DMS153 (cell line): ENCODE measurements around the gene CCDC149.

Experiments
- DNase-seq: peaks from one replicate; lab custom pipeline; 2025; lab: John Stamatoyannopoulos, UW

CCDC149 gene

DNA sequence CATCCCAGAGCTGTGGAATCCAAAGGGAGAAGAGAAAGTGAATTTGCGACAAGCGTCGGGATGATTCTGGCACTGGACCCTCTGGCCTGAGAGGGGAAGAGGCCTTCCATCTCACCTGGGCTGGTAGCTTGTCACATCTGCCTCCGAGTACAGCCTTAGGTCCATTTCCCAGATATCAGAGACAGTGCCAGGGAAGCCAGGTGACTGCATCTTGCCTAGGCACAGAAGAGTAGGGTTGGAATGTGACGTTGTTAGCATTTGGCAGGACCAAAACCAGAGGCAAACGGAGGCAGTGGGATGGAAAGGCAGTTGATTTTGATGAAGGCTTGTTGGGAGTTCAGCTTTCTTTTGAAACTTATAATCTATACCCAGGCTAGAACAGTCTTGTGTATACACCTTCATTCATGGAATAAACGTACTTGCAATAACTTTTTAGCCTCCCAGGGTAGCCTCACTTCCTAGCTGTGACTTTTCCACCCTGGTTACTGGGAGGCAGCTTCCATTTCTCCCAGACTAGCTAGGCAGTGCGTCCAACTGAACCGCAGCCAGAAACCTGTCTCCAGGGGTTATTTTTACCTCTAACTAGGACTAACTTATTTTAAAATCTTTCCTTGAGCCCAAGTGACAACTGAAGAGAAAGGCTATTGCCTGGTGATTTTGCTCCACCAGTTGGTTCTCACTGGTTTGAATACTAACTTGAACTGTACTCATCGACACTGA lies 111.5 kb downstream of the CCDC149 start:
- no peak for DNase-seq

GRCh38 chr4:24800325-24800895 lies 112.4 kb downstream of the CCDC149 start:
- DNase-seq = no peak

- DNase-seq = no peak
These were observed 113.1 kb downstream of the CCDC149 start for GRCh38 chr4:24799544-24800324.

- DNase-seq = no peak
These were observed 113.7 kb downstream of the CCDC149 start for GRCh38 chr4:24799196-24799543.

GRCh38 chr4:24798036-24798610 lies 114.7 kb downstream of the CCDC149 start:
- DNase-seq = no peak

DNA sequence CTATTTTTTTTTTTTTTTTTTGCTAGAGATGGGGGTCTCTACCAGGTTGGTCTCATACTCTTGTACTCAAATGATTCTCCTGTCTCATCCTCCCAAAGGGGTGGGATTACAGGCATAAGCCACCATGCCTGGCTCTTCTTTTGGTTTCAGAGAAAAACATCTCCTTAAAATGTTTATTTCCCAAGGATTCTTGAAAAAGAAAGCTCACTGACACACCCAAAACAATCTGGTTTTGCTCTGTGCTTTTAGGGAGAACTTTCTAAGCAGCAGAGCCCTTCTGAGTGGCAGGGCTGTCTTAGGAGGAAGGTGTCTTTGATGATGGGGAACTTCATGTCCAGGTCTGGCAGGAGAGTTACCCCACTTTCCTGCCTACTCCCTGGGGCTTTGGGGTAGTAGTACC lies 116.2 kb downstream of the CCDC149 start:
- no peak for DNase-seq

- no peak for DNase-seq
These were observed 117.0 kb downstream of the CCDC149 start for GRCh38 chr4:24795666-24796381.

GRCh38 chr4:24794916-24795665 lies 117.8 kb downstream of the CCDC149 start, which contains the start of gene SOD3:
Gene SOD3, plus strand, starts transcription at chr4:24795573. Its CDS starts 3,949 bp downstream, at chr4:24799522.
- DNase-seq = no peak

- no peak for DNase-seq
These were observed 118.4 kb downstream of the CCDC149 start for GRCh38 chr4:24794480-24794879.

DNA sequence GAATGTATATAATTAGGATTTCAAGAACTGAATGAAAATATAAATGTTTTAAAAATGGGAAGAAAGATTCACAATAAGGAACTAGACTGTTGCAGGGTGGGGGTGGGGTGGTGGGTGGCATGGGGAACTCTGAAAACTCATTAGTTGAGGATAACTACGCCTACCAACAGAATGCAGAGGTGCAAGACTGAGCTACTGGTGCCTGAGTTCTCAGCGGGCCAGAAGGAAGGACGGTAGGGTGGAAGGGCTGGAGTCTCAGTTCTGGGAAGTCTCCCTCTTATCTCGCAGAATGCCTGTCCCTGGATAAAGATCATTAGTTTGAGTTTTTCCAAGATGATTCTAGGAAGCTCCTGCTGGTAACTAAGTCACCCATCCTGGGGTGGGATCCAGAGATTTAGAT lies 118.8 kb downstream of the CCDC149 start:
- DNase-seq = no peak

GRCh38 chr4:24793219-24794005 lies 119.4 kb downstream of the CCDC149 start:
- no peak for DNase-seq

DNA sequence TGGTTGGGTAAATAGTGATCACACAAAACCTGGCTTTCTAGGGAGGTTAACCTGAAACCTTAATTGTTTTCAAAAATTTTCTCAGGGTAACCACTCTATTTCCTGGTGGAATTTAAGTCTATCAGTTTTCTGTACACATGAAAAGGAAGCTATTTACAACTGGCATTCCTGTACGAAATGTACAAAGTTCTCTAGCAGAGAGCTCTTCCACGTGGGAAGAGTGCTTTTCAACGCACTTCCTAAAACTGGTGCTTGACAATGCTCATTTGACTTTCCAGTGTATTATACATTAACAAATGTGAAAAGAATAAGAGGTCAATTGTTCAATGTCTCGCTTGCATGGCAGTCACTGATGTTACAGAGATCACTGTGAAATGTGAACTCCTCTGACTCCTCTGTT lies 120.3 kb downstream of the CCDC149 start:
- DNase-seq = no peak

- DNase-seq = no peak
These were observed 121.8 kb downstream of the CCDC149 start for GRCh38 chr4:24791043-24791442.

DNA sequence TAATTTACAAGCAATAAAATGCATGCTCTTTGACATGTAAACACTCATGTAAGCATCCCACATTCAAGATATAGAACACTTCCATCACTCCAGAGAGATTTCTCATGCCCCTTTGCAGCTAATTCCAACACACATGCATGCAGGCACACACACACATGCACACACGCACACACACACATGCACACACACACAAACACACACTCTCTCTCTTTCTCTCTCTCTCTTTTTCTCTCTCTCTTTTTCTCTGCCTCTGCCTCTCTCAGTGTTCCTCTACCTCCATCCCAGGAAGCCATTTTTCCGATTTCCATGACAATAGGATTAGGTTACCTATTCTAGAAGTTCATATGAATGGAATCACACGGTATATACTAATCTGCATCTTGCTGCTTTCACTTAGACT lies 129.3 kb downstream of the CCDC149 start:
- DNase-seq = no peak

DNA sequence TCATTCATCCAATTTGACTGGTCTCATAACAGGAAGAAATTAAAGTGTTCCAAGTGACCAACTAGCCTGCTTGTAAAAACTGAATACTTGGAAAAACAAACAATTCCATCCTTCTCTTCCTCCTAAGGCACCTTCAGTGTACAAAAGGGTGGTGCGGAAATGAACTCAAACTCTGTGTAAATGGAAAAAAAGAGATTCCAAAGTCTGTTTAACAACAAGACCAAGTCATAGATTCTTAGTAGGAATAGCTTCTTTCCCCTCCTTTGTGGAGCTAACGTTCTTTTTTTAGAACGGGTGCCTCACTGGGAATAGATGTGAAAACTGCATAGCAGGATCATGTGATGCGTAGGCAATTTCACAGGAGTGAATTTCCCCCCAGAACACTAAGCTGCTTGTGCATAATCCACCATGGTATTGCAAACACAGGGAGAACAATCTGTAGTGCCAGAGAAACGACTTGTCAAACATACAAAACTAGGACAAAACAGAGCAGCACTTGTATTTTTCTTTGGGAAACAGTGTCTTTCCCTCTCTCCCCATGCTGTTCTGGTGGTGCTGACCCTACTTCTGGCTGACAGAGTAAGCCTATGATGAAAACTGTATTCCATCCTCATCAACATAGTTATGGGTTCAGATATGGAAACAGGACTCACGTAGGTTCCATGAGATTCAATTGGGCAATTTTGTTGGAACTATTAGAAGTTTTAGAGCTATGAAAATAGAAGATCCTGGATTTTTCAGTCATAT lies 130.7 kb downstream of the CCDC149 start:
- DNase-seq = no peak

GRCh38 chr4:24780936-24781495 lies 131.8 kb downstream of the CCDC149 start:
- DNase-seq = no peak

DNA sequence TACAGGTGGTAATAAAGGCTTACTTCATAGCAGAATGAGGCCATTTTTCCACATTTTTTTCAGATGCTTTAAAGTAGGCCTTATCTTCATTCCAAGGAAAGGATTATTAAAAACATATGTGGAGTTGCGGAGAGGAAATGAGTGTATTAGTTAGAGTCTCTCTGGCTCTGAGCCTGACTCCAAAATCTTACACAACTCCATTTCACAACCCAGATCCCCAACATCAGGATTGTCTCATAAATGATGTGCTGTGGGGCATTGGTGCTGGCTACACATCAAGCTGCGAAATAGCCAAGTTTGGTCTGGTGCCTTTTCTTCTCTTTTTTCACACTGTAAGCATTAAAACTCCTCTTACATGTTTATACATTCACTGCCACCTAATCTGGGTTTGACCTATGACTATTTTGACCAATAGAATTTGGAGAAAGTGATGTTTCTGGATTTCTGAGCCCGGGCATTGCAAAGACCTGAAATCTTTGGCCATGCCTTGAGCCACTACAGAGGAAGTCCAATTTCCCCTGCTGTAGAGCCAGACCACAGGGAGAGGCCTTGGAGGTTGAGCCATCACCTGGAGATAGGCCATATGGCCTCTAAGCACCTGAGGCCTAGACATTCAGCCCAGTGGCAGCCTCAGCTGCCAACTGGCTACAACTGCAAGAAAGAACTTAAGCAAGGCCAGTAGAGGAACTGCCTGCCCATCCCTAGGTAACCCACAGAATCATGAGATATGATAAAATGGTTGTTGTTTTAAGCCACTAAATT lies 134.2 kb downstream of the CCDC149 start:
- no peak for DNase-seq

DNA sequence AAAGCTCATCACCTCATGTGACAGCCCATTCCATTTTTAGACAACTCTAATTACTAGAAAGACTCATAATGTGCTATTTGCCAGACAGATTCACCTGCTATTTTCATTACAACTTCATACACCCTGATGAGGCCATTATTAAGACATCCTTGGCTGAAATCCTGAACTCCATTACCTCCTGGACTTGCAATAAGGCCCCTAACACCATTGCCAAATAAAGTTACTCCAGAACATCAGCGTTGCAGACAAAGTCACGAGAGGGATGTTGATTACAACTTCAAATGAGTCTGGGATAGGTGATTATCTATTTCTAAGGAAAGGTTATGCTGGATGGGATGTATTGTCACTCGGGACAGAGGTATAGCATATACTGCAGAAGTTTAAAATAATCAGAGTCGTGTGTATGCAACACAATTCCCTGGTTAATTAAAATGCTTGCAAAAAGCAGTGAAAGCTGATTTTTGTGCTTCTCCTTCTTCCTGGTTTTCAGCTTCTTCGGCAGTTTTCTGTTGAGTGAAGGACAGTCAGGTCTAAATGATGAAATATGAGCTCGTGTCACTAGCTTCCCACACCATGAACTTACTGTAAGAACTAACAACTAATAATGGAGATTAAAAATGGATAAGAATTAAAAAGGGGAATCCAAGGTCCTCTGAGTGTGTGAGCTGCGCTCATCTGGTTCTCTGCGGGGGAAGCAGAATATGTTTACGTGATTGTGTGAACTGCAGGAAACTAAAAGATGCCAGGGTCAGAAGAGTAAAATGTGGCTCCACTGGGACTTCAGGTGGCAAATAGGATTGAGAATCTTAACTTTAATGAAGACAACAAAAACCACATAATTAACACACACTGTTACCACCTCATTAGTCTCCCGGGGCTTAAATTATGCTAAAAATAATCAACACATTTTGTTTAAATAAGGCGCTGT lies 135.0 kb downstream of the CCDC149 start:
- no peak for DNase-seq
